Mucosa of stomach (tissue), 1 donor: Measurements from ENCODE around the gene SF3A1.

Experiments used
- H3K27me3 ChIP-seq: one replicate; pipeline ENCODE4 v1.7.0; 2013; ENCODE audit warnings: mild to moderate bottlenecking, low read length; ENCODE audit not compliant: control insufficient read depth, insufficient read depth
- H3K36me3 ChIP-seq: one replicate; pipeline ENCODE4 v1.7.0; 2013; ENCODE audit warnings: low read length; ENCODE audit not compliant: control insufficient read depth, insufficient read depth
- H3K4me1 ChIP-seq: one replicate; pipeline ENCODE4 v1.7.0; 2013; ENCODE audit warnings: mild to moderate bottlenecking, low read length; ENCODE audit not compliant: control insufficient read depth, insufficient read depth
- H3K4me3 ChIP-seq: one replicate; pipeline ENCODE4 v1.7.0; 2013; ENCODE audit warnings: low read length
- H3K9ac ChIP-seq: one replicate; pipeline ENCODE4 v1.7.0; 2013; ENCODE audit warnings: mild to moderate bottlenecking, low read length, moderate library complexity
- H3K9me3 ChIP-seq: one replicate; pipeline ENCODE4 v1.7.0; 2013; ENCODE audit warnings: mild to moderate bottlenecking, low read length, moderate library complexity; ENCODE audit not compliant: control insufficient read depth
- donor health status: Pancreatic carcinoma.

The SF3A1 gene

GRCh38 chr22:30337461-30337778, 19.3 kb downstream of the SF3A1 start:
- Histone ChIP-seq H3K4me1 (no peaks in the 10 kb centered on the region), H3K27me3 (no peaks in the 10 kb centered on the region), H3K36me3 (peaks cover 41% of the 10 kb centered on the region), H3K4me3 (no peak overlapping the region), H3K9ac (no peak overlapping the region), H3K9me3 (no peaks in the 10 kb centered on the region)

GRCh38 chr22:30336752-30337460, 19.8 kb downstream of the SF3A1 start:
- Histone ChIP-seq H3K27me3 (no peaks in the 10 kb centered on the region), H3K4me3 (no peak overlapping the region), H3K9ac (no peak overlapping the region), H3K36me3 (peaks cover 36% of the 10 kb centered on the region), H3K9me3 (no peaks in the 10 kb centered on the region), H3K4me1 (no peaks in the 10 kb centered on the region)

GRCh38 chr22:30335236-30335635, 21.5 kb downstream of the SF3A1 start:
- Histone ChIP-seq H3K4me3 (no peak overlapping the region), H3K36me3 (peaks cover 30% of the 10 kb centered on the region), H3K9ac (no peak overlapping the region), H3K9me3 (no peaks in the 10 kb centered on the region), H3K4me1 (no peaks in the 10 kb centered on the region), H3K27me3 (no peaks in the 10 kb centered on the region)

- Histone ChIP-seq H3K36me3 (peaks cover 30% of the 10 kb centered on the region), H3K4me1 (no peaks in the 10 kb centered on the region), H3K9ac (no peak overlapping the region), H3K9me3 (no peaks in the 10 kb centered on the region), H3K27me3 (no peaks in the 10 kb centered on the region), H3K4me3 (no peak overlapping the region)
Observed at GRCh38 chr22:30334646-30335045, 22.0 kb downstream of the SF3A1 start.

GRCh38 chr22:30333707-30334087, 23.0 kb downstream of the SF3A1 start:
- no peak overlapping the region for H3K9ac ChIP-seq
- no peaks in the 10 kb centered on the region for H3K27me3 ChIP-seq
- peaks cover 30% of the 10 kb centered on the region for H3K36me3 ChIP-seq
- H3K9me3 ChIP-seq = no peaks in the 10 kb centered on the region
- no peaks in the 10 kb centered on the region for H3K4me1 ChIP-seq
- H3K4me3 ChIP-seq = no peak overlapping the region

GRCh38 chr22:30332994-30333706, 23.5 kb downstream of the SF3A1 start:
- Histone ChIP-seq H3K4me1 (peaks cover 2% of the 10 kb centered on the region), H3K9me3 (no peaks in the 10 kb centered on the region), H3K27me3 (no peaks in the 10 kb centered on the region), H3K4me3 (no peak overlapping the region), H3K36me3 (peaks cover 30% of the 10 kb centered on the region), H3K9ac (no peak overlapping the region)

GRCh38 chr22:30332551-30332950, 24.1 kb downstream of the SF3A1 start:
- Histone ChIP-seq H3K9ac (no peak overlapping the region), H3K9me3 (no peaks in the 10 kb centered on the region), H3K27me3 (no peaks in the 10 kb centered on the region), H3K4me1 (peaks cover 6% of the 10 kb centered on the region), H3K4me3 (no peak overlapping the region), H3K36me3 (peaks cover 30% of the 10 kb centered on the region)

- no peak overlapping the region for H3K4me3 ChIP-seq
- H3K27me3 ChIP-seq = no peaks in the 10 kb centered on the region
- peaks cover 27% of the 10 kb centered on the region for H3K4me1 ChIP-seq
- H3K9me3 ChIP-seq = no peaks in the 10 kb centered on the region
- H3K9ac ChIP-seq = no peak overlapping the region
- H3K36me3 ChIP-seq = peaks cover 7% of the 10 kb centered on the region
Observed at GRCh38 chr22:30328466-30329049, 28.1 kb downstream of the SF3A1 start.

- no peaks in the 10 kb centered on the region for H3K27me3 ChIP-seq
- peaks cover under 1% of the 10 kb centered on the region for H3K36me3 ChIP-seq
- H3K4me3 ChIP-seq = no peak overlapping the region
- peaks cover 27% of the 10 kb centered on the region for H3K4me1 ChIP-seq
- no peaks in the 10 kb centered on the region for H3K9me3 ChIP-seq
- peak overlapping the region; percentile 74 for H3K9ac ChIP-seq
Observed at GRCh38 chr22:30327864-30328345, 28.8 kb downstream of the SF3A1 start.

GRCh38 chr22:30326706-30327362, 29.9 kb downstream of the SF3A1 start, which contains the start of gene TBC1D10A:
Gene TBC1D10A, minus strand, starts transcription at chr22:30326941. Its CDS starts 60 bp downstream, at chr22:30326881.
- H3K4me3 ChIP-seq = peak within 1 kb of the TSS; percentile 92
- H3K27me3 ChIP-seq = no peaks in the 10 kb centered on the region
- peaks cover 27% of the 10 kb centered on the region for H3K4me1 ChIP-seq
- H3K9ac ChIP-seq = peak within 1 kb of the TSS; percentile 84
- no peaks in the 10 kb centered on the region for H3K36me3 ChIP-seq
- no peaks in the 10 kb centered on the region for H3K9me3 ChIP-seq

- Histone ChIP-seq H3K4me1 (peaks cover 27% of the 10 kb centered on the region), H3K9me3 (no peaks in the 10 kb centered on the region), H3K36me3 (no peaks in the 10 kb centered on the region), H3K27me3 (no peaks in the 10 kb centered on the region), H3K9ac (peak overlapping the region; percentile 84), H3K4me3 (peak overlapping the region; percentile 92)
Observed at GRCh38 chr22:30326255-30326705, 30.4 kb downstream of the SF3A1 start.
